Cardiac muscle cell (in vitro differentiated cells and primary cell): ENCODE results near the gene GPLD1. TPM values are rescaled to one million over a fixed set of nuclear protein-coding genes. Genes with fewer than 3 reads are reported as not detected.

Experiments used
- DNase-seq, 2 donors: peaks; one replicate each; pipeline versions ENCODE4 v3.0.0 to v3.0.0-alpha.2; 2010 to 2017; ENCODE audit warnings: low read depth in 1 of 2, low spot score in 1 of 2
- H3K27ac ChIP-seq: fragments of 200-600 bp; sonication (generic); 2 replicates; pipeline ENCODE4 v1.5.1; 2016
- H3K27me3 ChIP-seq: fragments of 200-600 bp; sonication (generic); 2 replicates; pipeline ENCODE4 v1.6.0; 2016; ENCODE audit warnings: control low read depth
- H3K36me3 ChIP-seq: fragments of 200-600 bp; sonication (generic); 2 replicates; pipeline ENCODE4 v1.5.1; 2016; ENCODE audit warnings: control low read depth
- H3K4me1 ChIP-seq: fragments of 200-600 bp; sonication (generic); 2 replicates; pipeline ENCODE4 v1.8.1; 2017; ENCODE audit warnings: low read depth, mild to moderate bottlenecking, mixed run types
- H3K4me3 ChIP-seq: fragments of 200-600 bp; sonication (generic); 2 replicates; pipeline ENCODE4 v1.5.1; 2016; ENCODE audit warnings: mild to moderate bottlenecking
- H3K9me3 ChIP-seq: fragments of 200-600 bp; sonication (generic); 2 replicates; pipeline ENCODE4 v1.5.1; 2017; ENCODE audit warnings: low read depth, mild to moderate bottlenecking, control low read depth
- CTCF ChIP-seq: IDR thresholded peaks from 2 replicates; pipeline ENCODE4 v1.5.1; 2012; ENCODE audit warnings: low read depth, mild to moderate bottlenecking, low read length
- polyA plus RNA-seq: library from polyadenylated mRNA; unstranded; fragments of >200 nt; fragmentation: Nextera tagmentation; extraction: Ambion mirVana; gene quantifications from 2 replicates; pipeline ENCODE4 v1.2.1, GENCODE V29; 2016
- total RNA-seq: library from RNA; depleted of rRNA; stranded (reverse); fragments of >200 nt; gene quantifications from 2 replicates; pipeline ENCODE4 v1.2.3, GENCODE V29; 2016

The GPLD1 gene
- total and polyA plus RNA-seq, 2 experiments from 2014 or later, result 0.39 to 4.8 TPM

- Histone ChIP-seq H3K4me3 (no peak overlapping the region), H3K9me3 (no peaks in the 10 kb centered on the region), H3K27me3 (no peaks in the 10 kb centered on the region), H3K36me3 (no peaks in the 10 kb centered on the region), H3K4me1 (no peaks in the 10 kb centered on the region), H3K27ac (no peak overlapping the region)
- DNase-seq, result no peak
- TF ChIP-seq CTCF, result no peak
Observed at GRCh38 chr6:24504649-24505586, 15.5 kb upstream of the GPLD1 start.

GRCh38 chr6:24504287-24504648, 14.9 kb upstream of the GPLD1 start:
- no peak for TF ChIP-seq CTCF
- H3K4me3 ChIP-seq, result no peak overlapping the region
- no peaks in the 10 kb centered on the region for H3K36me3 ChIP-seq
- no peak overlapping the region for H3K27ac ChIP-seq
- H3K9me3 ChIP-seq, result no peaks in the 10 kb centered on the region
- DNase-seq, result no peak
- H3K27me3 ChIP-seq, result no peaks in the 10 kb centered on the region
- H3K4me1 ChIP-seq, result no peaks in the 10 kb centered on the region

GRCh38 chr6:24501914-24502313, 12.5 kb upstream of the GPLD1 start:
- Histone ChIP-seq H3K36me3 (no peaks in the 10 kb centered on the region), H3K4me1 (no peaks in the 10 kb centered on the region), H3K27ac (no peak overlapping the region), H3K27me3 (no peaks in the 10 kb centered on the region), H3K4me3 (no peak overlapping the region), H3K9me3 (no peaks in the 10 kb centered on the region)
- TF ChIP-seq CTCF, result no peak
- no peak for DNase-seq

GRCh38 chr6:24501374-24501773, 12.0 kb upstream of the GPLD1 start:
- TF ChIP-seq CTCF, result no peak
- Histone ChIP-seq H3K4me1 (no peaks in the 10 kb centered on the region), H3K27ac (no peak overlapping the region), H3K27me3 (no peaks in the 10 kb centered on the region), H3K36me3 (no peaks in the 10 kb centered on the region), H3K9me3 (no peaks in the 10 kb centered on the region), H3K4me3 (no peak overlapping the region)
- DNase-seq, result no peak

GRCh38 chr6:24500683-24501082, 11.3 kb upstream of the GPLD1 start:
- TF ChIP-seq CTCF, result no peak
- Histone ChIP-seq H3K4me3 (no peak overlapping the region), H3K9me3 (no peaks in the 10 kb centered on the region), H3K27ac (no peak overlapping the region), H3K27me3 (no peaks in the 10 kb centered on the region), H3K36me3 (no peaks in the 10 kb centered on the region), H3K4me1 (no peaks in the 10 kb centered on the region)
- no peak for DNase-seq
